A673 (cell line): ENCODE results near the gene TTBK2. TPM values are rescaled to one million over a fixed set of nuclear protein-coding genes. Genes with fewer than 3 reads are reported as not detected.

Source experiments
- BruUV-seq: library from RNA; stranded (reverse); fragments of 400-500 nt; replicated peaks from 2 replicates; lab custom pipeline; 2021; lab: Mats Ljungman, UMichigan
- CTCF ChIA-PET: fragments of 300-600 bp; sonication (Branson Sonifier 250); formaldehyde crosslinking; loops from one replicate; lab custom pipeline; 2022; ENCODE audit warnings: antibody characterized with exemption; lab: Charles Lee
- POLR2A ChIA-PET: fragments of 300-600 bp; sonication (Branson Sonifier 250); formaldehyde crosslinking; loops from one replicate; lab custom pipeline; 2022; ENCODE audit warnings: antibody characterized with exemption; ENCODE audit not compliant: low non-redundant PET; lab: Charles Lee
- DNase-seq: peaks from one replicate; pipeline ENCODE4 v3.0.0-alpha.2; 2015; ENCODE audit warnings: low spot score
- H3K27ac ChIP-seq: fragments of 200-600 bp; sonication (generic); 2 replicates; pipeline ENCODE4 v1.5.1; 2016; ENCODE audit warnings: mixed run types, low read depth, mild to moderate bottlenecking, mixed read lengths, antibody characterized with exemption, low read length; ENCODE audit not compliant: poor library complexity, severe bottlenecking
- H3K27me3 ChIP-seq: fragments of 200-600 bp; sonication (generic); replicated peaks from 2 replicates; pipeline ENCODE4 v1.6.1; 2017; ENCODE audit warnings: mixed run types, low read depth, mild to moderate bottlenecking, mixed read lengths, antibody characterized with exemption, low read length; ENCODE audit not compliant: insufficient read depth, poor library complexity
- H3K36me3 ChIP-seq: fragments of 200-600 bp; sonication (generic); 2 replicates; pipeline ENCODE4 v1.6.1; 2016; ENCODE audit warnings: mixed run types, mild to moderate bottlenecking, mixed read lengths, antibody characterized with exemption, low read length; ENCODE audit not compliant: insufficient read depth, poor library complexity, severe bottlenecking
- H3K4me1 ChIP-seq: fragments of 200-600 bp; sonication (generic); 2 replicates; pipeline ENCODE4 v1.6.1; 2017; ENCODE audit warnings: mixed run types, mild to moderate bottlenecking, mixed read lengths, antibody characterized with exemption, low read length; ENCODE audit not compliant: insufficient read depth, poor library complexity, severe bottlenecking
- H3K4me3 ChIP-seq: fragments of 200-600 bp; sonication (generic); 2 replicates; pipeline ENCODE4 v1.5.1; 2016; ENCODE audit warnings: low read depth, mixed run types, mild to moderate bottlenecking, mixed read lengths, low read length; ENCODE audit not compliant: poor library complexity, severe bottlenecking
- H3K9me3 ChIP-seq: fragments of 200-600 bp; sonication (generic); 2 replicates; pipeline ENCODE4 v1.6.1; 2016; ENCODE audit warnings: mixed run types, low read depth, mild to moderate bottlenecking, mixed read lengths, antibody characterized with exemption, low read length; ENCODE audit not compliant: poor library complexity, severe bottlenecking
- CTCF ChIP-seq: fragments of 300-800, 200-600 bp; sonication (generic); conservative IDR thresholded peaks from 2 replicates; pipeline ENCODE4 v1.5.1; 2017; ENCODE audit warnings: low read depth, mild to moderate bottlenecking, antibody characterized with exemption, low read length, moderate library complexity, mixed read lengths
- EZH2 ChIP-seq: fragments of 200-600 bp; sonication (generic); IDR thresholded peaks from 2 replicates; pipeline ENCODE4 v1.6.1; 2017; ENCODE audit warnings: borderline replicate concordance, low read depth, mild to moderate bottlenecking, mixed read lengths, antibody characterized with exemption, low read length; ENCODE audit not compliant: poor library complexity, severe bottlenecking
- intact Hi-C: fragments of 100-400 bp; cut with micrococcal nuclease; formaldehyde crosslinking; loops from one replicate; pipeline ENCODE4 v1.10.0; 2022; ENCODE audit not compliant: unreplicated experiment
- total RNA-seq: library from RNA; stranded (reverse); gene quantifications from 2 replicates; pipeline ENCODE4 v1.2.3, GENCODE V29; 2021

TTBK2 gene
- total RNA-seq, 1 experiment from 2014 or later: 15.8 TPM

GRCh38 chr15:42800731-42801474 is 119.7 kb downstream of the TTBK2 start:
- Histone ChIP-seq H3K27me3 (no peaks in the 10 kb centered on the region), H3K36me3 (no peaks in the 10 kb centered on the region), H3K27ac (no peak overlapping the region), H3K9me3 (no peaks in the 10 kb centered on the region), H3K4me3 (no peak overlapping the region), H3K4me1 (no peaks in the 10 kb centered on the region)
- CTCF ChIA-PET: interaction anchor here (0.5 to 1.1 kb wide), 2 partner anchors 125 to 140 kb away, joined by 4 read pairs; no protein-coding TSS in a partner anchor
- TF ChIP-seq CTCF (peak; percentile 47; the same call in 1 of the 2 replicates), EZH2 (no peak)
- BruUV-seq: no TSS peak
- POLR2A ChIA-PET: no interaction called here
- intact Hi-C loops: loop anchor here (10.0 kb wide), 1 partner anchor 124 kb away; the partner anchor contains the start of gene TTBK2
- DNase-seq: no peak

GRCh38 chr15:42798802-42799201 is 121.8 kb downstream of the TTBK2 start:
- H3K36me3 ChIP-seq: no peaks in the 10 kb centered on the region
- H3K4me3 ChIP-seq: no peak overlapping the region
- POLR2A ChIA-PET: no interaction called here
- H3K9me3 ChIP-seq: no peaks in the 10 kb centered on the region
- no peak overlapping the region for H3K27ac ChIP-seq
- BruUV-seq: no TSS peak
- no peak for DNase-seq
- no peaks in the 10 kb centered on the region for H3K4me1 ChIP-seq
- intact Hi-C loops: no loop called here
- CTCF ChIA-PET: no interaction called here
- TF ChIP-seq CTCF (no peak), EZH2 (no peak)
- H3K27me3 ChIP-seq: no peaks in the 10 kb centered on the region

GRCh38 chr15:42796955-42797782 is 123.4 kb downstream of the TTBK2 start:
- BruUV-seq: no TSS peak
- Histone ChIP-seq H3K27me3 (no peaks in the 10 kb centered on the region), H3K4me1 (no peaks in the 10 kb centered on the region), H3K9me3 (no peaks in the 10 kb centered on the region), H3K27ac (no peak overlapping the region), H3K36me3 (no peaks in the 10 kb centered on the region), H3K4me3 (no peak overlapping the region)
- ChIA-PET POLR2A (no interaction called here), CTCF (no interaction called here)
- DNase-seq: peak; percentile 19
- intact Hi-C loops: no loop called here
- TF ChIP-seq CTCF (peak; percentile 44), EZH2 (no peak)
